DND-41 (cell line): ENCODE measurements around the gene DNAJB13.

Source experiments
- CTCF ChIP-seq: IDR thresholded peaks from 2 replicates; pipeline ENCODE4 v1.5.1; 2012; ENCODE audit warnings: borderline replicate concordance, low read length, moderate library complexity, mild to moderate bottlenecking; ENCODE audit not compliant: poor library complexity, severe bottlenecking; ENCODE audit errors: extremely low read depth
- EZH2 ChIP-seq: IDR thresholded peaks from 3 replicates; pipeline ENCODE4 v1.6.1; 2012; ENCODE audit warnings: borderline replicate concordance, low read depth, mild to moderate bottlenecking, moderate library complexity, low read length, inconsistent platforms; ENCODE audit not compliant: severe bottlenecking

GRCh38 chr11:73916435-73916834 lies 34.4 kb upstream of the DNAJB13 start:
- TF ChIP-seq CTCF (no peak), EZH2 (no peak)
